Mucosa of gallbladder (tissue), 1 donor: Measurements from ENCODE around the gene HOXA10. TPM values are rescaled to one million over a fixed set of nuclear protein-coding genes. Genes with fewer than 3 reads are reported as not detected.

Experiments
- DNase-seq: peaks from one replicate; pipeline ENCODE4 v3.0.0-alpha.2; 2020; ENCODE audit warnings: low spot score
- total RNA-seq: library from RNA; stranded (reverse); gene quantifications from one replicate; pipeline ENCODE4 v1.2.1, GENCODE V29; 2021
- donor health status: DM: no; HTN: no; CAD: no.

Gene HOXA10
- total RNA-seq, 1 donor from 2014 or later, result 0.12 TPM

DNA sequence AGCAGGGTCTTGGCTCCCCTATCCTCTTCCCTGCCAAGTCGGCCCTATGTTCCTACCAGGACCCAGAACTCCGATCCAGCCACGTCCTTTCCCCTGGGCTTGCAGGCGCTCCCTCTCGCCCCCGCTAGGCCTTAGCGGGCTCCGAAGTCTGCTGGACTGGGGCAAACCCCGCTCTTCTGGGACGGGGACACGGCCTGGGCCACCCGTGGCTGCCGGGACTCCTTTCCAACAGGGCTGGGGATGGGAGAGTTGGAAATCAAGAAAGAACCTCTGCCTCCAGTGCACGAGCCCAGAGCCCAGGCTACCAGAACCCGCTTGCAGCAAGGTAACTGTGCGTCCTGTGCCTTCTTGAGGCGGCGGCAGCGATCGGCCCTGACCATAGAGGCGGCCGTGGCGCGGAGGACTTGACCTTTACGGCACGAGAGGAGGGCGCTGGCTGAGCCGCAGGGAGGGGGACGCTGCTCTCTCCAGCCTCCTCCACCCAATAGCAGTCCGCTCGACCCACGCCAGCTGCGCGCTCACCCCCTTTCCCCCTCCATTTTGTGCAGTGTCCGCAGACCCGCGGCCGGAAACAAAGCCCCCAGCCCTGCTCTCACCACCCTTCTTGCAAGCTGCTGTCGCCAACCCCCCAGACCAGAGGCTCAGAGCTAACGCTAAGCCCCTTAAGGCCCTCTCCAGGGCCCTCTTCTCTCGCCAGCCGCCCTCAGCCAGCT is 17.9 kb upstream of the HOXA10 start:
- no peak for DNase-seq

DNA sequence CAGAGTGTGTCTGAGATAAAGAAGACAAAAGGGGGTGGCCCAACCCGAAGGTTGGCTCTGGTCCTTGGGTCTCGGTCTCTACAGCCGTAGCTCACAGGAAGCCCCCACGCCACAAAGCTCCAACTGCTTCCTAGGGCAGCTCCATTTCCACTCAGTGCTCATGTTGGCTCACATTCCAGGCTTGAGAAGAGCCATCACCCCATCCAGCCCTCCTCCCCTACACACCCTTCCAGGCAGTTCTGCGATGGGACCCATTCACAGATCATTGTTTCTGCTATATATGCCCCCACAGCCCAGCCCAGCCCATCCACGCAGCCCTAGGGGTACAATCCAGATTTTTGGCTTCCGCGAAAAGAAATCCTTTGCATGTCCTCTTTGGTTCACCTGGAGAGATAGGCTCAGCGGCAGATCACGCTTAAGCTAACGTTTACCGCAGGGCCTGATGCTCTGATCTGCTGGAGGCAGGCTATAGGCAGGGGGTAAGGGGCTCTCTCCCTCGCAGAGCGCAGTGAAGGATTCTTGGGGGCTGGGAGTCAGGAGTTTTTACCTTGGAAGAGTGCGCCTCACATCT is 17.1 kb upstream of the HOXA10 start:
- no peak for DNase-seq

DNA sequence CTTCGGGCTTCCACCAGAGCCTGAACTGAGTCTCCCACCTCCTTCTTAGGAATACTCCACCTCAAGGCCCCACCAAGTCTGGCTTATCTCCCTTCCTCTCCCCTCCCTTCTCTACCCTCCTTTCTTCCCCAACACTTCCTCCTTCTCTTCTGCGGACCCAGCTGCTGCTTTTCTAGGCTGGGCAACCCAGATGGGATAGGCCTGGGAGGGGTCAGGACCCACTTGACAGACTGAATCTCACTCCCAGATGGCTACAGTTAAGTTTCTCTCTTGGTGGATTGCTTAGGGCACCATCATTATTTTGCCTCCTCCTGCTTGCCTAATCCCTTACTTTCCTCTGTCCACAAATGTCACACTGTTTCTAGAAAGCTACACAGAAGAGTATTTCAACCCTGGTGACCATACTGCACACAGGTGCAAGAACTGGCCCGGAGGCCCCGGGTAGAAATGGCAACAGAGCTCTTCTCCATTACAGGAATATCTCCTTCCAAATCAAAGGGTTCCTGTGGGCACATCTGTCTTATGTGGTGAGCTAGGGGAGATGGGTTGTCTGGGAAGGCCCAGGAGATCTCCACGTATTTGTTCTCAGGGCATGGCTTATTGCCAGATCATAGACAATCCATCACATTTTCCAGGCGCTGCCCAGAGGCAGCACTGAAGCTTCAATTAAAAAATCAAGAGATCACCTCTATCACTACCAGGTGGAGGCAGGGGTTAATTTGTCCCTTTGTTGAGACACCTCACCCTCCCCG is 16.1 kb upstream of the HOXA10 start:
- no peak for DNase-seq

DNA sequence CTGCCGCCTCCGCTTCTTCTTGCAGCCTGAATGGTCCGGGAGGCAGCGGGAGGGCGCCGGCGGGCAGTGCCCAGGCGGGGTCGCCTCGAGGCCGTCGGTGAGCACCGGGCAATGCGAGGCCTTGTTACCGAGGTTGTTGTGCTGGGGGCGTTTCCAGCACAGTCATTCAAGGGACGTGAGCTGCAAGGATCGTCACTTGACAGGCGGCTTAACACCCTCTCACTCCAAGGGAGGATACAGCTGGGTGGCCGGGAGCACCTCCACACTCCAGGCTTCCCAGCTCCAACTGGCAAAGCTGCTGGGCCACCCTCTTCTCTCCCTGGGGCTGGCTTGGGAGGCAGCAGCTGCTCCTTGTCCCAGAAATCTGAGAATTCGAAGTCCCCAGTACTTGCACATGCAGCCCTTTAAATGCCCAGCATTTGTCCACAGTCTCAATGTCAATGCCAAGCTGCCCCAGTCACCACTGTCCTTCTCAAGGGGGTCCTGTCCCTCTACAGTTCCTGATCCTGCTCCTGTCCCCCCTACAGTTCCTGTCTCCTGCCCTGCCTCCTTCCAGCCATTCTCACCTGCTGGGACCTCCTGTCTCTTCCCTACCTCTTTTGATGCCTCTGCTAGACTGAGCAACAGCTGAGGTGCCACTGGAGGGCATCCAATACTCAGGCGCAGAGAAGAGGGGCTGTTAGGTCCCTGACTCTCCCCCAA is 15.3 kb upstream of the HOXA10 start:
- DNase-seq, result no peak

DNA sequence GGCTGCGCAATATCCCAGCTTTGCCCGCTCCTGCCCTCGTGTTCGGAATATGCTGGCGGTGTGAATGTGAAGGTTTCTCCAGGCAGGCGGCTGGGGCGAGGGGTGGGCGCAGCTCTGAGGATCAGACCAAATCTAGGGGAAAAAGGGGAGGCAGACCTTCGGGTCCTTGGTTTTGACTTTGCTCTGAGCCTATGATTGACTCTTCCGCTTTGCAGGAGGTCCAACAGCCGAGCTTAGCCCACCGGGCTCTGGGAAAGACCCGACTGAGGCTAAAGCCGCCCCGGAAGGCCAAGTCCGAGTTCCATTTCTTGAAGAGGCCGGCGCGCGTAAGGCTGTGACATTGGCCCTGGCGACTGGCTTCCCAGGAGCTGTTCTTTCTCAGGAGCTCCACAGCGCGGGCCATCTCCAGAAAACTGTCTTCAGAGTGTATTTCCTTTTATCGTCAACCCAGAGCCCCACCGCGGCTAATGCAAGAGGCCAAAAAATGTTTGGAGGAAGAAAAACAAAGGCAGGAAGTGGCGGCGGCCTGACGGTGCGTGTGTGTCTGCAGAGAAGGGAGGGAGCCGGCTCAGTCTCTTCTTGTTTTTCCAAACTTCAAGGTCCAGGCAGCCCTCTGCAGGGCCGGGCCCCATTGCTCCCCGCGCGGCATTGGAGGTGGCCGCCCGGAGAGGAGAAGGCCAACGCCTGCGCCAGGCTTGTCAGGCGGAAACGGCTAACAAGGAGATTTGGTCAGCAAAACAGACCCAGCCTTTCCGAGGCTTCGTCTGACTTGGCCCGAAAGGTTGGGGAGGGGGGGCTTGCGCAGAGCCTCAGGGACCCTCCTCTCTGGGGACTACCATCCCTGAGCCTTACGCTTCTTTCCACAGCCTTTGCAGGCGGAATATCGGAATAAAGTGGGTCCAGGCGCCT is 14.5 kb upstream of the HOXA10 start:
- DNase-seq, result no peak

DNA sequence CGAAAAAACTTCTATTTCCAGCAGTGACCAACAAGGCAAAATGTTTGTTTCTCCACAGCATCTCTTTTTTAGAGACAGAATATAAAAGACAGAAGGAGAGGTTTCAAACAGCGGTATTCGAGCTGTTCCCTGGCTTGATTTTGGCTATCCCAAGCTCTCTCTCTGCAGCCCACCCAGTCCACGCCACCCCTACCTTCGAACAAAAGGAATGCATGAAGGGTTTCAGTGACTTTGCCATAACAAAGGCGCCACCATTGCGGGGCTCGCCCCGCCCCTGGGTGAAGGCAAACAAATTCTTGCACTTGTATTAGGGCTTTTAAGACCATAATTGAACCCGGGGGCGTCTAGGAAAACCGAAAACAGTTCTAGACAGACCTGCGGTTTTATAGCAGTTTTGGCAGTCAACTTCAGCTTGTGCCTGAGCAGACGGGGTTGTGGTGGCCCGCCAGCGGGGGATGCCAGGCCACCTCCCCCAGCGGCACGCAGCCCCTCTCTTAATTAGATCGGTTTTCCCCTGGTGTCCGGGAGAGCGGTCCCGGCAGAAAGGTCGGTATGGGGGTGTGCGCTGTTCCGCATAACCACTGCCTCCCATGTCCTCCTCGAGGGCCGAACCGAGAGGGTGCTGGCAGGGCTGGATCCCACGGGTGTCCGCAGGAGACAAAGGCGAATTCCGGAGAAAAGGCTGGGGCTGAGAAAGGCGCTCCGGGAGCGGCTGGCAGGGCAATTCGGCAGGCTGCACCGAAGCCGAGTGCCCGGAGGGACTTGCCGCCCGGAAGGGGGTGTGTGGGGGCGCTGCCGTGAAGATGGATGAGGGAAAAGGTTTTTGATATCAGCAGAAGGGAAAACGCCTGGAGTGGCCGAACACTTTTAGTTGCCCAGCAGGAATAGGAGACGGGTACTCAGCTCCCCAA is 13.6 kb upstream of the HOXA10 start:
- DNase-seq, result no peak

DNA sequence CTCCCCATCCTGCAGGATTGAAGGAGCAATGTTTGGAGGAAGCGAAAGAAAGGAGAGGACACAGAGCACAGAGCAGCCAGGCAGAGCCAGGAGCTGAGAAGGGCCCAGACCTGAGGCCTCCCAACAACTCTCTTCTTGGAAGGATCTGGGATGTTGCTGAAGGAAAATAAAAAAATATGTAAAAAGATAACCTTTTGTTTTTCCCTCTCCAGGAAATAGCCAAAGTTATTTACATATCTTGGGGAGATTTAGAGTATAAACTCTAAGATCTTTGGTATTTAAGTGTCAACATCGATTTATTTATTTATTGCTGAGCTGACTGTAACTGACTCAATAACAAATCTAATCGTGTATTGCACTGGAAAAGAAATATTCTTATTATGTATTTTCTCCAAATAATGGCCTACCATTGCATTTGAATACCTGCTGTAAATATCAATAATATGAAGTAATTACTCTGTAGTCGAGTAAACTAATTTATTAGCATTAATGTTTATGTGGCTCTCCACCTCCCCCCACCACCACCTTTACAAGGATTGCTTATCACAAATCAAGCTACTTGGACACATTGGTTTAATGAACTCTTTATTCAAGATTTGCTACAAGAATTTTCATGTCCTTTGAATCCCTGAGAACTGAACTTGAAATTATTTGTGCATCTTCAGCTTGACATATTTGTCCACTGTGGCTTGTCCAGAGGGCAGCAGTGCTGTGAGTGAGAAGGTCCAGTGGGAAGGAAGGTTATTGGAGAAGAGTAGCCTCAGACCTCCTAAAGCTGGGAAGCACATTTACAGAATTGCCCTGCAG is 12.8 kb upstream of the HOXA10 start:
- DNase-seq, result no peak

DNA sequence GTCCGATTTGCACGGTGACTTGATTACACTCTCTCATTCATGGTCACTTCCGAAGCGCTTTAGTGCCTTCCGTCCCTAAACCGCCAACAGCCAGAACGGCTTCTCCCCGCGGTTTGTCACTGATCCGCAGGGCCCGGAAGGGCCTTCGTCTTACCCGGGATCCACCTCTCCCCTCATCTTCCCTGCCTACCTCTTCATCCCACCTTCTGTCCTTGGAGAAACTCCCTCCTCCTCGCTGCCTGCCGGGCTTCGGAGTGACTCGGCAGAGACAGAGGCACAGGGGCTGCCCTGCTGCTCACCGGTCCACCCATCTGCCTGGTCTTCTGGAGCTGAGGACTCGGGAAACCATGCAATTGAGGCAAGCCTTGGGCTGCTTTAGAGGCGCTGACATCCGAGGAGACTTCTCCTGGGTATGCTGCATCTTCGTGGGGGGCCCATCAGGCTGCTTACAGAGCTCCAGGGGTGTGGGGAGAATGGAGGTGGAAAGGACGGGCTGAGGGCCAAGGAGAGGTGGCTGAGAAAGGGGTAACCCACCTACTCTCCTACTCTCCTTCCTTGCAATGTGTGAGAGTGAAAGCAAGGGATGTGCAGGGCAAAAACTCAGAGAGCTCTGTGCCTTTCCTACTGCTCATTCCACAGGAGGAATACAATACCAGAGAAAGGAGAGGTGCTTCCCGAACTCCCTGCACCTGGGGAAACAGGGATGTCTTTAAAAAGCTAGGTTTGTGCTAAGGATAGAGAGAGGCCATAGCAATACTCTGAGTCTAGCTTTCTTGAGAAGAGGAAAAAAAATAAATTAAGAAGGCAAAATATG is 11.9 kb upstream of the HOXA10 start:
- DNase-seq, result no peak

DNA sequence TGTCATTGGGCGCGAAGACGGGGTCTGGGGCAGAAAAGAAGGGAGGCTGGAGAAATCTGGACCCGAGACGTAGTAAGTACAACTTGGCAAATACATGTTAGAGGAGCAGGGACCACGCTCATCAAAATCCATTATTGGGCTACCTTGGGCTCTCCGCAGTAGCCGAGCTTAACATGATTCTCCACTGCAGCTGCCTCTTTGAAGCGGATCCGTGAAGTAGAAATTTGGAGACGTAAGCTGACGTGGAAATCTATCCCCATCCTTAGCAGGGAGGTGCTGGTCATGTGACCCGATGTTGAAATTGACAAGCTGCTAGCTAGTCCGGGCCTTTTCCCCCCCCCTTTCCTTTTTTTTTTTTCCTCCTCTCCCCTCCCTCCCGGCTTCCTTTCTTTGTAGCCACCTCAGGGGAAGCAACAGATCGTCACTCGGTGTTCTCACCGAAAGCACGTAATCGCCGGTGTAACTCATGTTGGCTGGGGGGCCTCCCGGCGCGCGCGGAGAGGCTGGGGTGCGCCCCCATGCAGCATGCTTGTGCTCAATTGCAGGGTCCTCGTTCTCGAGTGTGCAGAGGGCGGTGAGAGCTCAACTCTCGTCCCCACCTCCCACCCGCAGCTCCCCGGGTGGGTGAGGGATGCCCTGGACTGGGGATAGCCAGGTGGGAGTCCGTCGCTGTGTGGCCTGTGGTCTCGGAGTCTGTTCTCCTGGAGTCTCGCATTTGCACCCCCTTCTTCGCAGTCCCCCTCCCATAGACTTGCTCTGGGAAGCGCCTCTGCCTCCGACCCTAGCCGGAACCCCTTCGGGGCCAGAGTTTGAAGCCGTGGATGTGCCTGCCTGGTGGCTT is 11.1 kb upstream of the HOXA10 start, which contains the start of gene HOXA11:
Gene HOXA11, minus strand, starts transcription at position 220 of the 841 bp plus-strand sequence. Its CDS starts 88 bp downstream, at position 132.
- DNase-seq, result no peak

DNA sequence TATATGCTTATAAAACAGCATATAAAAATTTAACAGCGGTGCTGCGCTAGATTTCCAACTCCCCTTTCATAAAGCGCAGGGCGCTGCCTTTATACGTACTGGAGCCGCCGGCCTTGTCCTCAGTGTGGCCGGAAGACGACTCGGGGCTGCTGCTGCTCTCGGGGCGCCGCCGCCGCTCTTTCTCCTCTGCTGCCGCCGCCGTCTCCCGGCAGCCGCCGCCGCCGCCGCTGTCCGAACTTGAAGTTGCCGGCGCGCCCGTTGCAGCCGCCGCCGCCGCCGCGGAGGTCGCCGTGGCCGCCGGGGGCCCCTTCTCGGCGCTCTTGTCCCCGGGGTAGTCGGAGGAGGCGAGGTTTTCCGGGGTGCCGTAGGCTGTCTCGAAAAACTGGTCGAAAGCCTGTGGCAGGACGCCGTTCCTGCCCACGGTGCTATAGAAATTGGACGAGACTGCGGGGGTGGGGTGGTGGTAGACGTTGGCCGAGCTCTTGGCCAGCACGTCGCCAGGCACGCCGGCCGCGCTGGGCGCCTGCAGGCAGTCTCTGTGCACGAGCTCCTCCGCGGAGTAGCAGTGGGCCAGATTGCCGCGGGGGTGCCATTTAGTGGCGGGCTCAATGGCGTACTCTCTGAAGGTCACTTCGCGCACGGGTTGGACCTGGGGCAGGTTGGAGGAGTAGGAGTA is 10.4 kb upstream of the HOXA10 start:
- no peak for DNase-seq

DNA sequence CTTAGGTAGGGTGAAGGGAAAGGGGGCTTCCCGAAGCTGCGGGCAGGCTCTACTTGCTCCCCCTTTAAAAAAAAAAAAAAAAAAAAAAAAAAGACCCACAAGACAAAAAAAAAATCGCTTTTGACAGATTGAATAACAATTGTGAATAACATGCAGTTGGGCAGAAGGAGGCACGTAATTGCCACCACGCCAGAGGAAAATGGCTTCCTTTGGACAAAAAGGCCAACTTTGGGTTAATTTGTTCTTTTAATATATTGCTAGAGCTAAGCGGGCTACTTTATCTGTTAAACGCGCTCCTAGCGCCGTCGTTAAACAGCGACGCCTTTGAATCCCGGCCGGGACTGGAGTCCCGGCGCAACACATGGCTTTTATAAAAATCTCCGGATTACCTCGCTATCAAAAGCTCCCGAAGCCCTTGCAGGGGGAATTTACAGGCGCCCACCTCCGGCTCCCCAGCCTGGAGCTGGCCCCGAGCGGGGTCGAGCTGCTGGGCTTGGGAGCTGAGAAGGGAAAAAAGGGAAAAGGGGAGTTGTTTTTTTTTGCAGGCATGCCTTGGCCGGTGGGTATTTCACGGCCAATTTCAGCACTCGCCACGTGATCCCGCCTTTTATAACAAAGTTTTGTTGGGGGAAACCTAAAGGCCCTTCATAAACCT is 9.7 kb upstream of the HOXA10 start:
- no peak for DNase-seq

DNA sequence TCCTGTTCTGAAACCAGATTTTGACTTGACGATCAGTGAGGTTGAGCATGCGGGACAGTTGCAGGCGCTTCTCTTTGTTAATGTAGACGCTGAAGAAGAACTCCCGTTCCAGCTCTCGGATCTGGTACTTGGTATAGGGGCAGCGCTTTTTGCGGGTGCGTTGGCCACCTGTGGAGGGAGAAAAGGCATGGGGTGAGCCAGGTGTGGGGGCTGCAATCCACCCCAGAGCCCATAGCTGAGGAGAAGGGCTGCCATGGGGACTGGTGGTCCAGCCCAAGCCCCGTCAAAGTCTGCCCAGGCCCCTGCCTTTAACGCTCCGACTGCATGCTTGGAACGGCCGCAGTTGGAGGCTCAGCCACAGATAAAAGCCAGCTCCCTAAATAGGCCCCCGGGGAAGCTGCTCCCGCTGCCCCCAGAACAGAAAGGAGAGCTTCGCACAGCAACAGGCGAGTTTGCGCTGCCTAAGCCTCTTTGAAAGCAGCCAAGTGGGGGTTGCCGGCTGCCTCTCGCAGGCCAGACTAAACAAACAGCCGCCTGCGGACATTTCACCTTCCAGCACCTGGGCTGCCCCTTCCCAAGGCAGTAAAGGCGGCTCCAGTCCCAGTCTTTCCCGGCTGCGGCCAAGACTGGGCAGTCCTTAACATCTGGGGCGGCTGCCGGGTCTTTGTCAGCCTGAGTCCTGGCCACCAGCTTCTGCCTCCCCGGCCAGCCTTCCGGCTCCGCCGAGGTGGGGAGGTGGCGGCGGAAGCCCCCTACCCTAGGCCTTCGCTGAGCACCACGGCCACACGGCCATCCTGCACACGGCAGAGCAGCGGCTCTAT is 9.0 kb upstream of the HOXA10 start:
- no peak for DNase-seq

DNA sequence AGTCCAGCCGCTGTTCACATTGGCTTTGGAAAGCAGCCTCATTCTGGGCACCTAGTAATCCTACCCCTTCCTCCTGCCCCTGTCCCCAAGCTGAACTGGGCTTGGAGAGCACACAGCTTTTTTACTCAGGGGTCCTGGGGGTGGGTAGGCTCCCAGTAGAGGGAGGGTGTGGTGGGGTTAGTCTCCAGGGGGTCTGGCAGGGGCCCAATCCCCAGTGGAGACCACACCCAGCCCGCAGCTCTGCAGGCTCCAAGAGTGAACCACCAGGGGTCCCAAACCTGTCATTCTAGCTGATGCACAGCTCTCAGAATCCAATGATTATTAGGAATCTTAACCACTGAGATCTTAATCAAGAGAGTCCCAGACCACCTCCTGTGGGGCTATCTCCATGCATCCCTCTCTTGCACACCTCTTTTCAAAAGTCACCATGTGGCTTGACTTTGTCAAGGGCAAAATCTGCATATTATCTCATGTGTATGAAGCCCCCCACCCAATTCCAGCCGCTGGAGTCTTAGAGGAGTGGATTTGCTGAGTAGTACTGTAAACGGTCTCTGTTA is 8.2 kb upstream of the HOXA10 start:
- DNase-seq, result no peak

DNA sequence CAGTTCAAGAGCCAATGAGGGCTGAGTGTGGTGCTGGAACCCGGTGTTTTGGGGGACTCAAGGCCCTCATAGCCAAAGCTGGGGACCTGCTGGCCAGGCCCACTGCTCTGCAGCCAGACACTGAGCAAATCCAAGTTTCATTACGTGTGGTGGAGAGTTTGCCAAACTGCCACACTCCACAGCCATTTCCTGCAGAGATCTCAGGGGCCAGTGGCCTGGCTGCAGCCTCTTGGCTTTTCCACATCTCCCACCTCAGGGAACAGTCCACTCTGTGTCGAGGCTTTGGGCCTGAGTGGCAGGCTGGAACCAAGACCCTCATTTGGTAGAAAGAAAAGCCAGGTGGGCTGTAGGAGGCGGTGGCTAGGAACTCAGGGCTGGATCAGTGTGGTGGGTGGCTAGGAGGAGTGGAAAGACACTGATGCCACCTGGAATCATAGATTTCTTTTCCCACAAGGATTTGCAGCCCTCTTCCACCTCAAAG is 7.7 kb upstream of the HOXA10 start:
- no peak for DNase-seq
